DMS 273 treated with DMSO at 0.1 percent for 48 hours (cell line): ENCODE data around the gene ACYP2.
"Not testable (repeated sequence)": the region's sequence is repeated elsewhere in the genome, so short reads cannot be mapped to it uniquely, and the experiment has no call there.

Experiments
- DNase-seq: peaks from one replicate; lab custom pipeline; 2025; lab: John Stamatoyannopoulos, UW

Gene ACYP2

DNA sequence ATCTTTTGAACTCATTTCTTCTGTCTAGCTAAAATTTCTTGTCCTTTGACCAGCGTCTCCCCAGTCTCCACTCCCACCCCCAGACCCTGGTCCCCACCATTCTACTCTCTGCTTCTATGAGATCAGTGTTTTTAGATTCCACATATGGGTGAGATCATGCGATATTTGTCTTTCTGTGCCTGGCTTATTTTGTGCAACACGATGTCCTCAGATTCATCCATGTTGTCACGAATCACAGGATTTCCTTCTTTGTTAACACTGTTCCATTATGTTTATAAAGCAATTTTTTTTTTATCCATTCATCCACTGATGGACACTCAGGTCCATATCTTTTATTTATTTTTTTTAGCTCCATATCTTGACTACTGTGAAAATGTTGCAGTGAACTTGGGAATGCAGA is 16.0 kb upstream of the ACYP2 start:
- no peak for DNase-seq

GRCh38 chr2:54099829-54100585 is 15.4 kb upstream of the ACYP2 start:
- no peak for DNase-seq

DNA sequence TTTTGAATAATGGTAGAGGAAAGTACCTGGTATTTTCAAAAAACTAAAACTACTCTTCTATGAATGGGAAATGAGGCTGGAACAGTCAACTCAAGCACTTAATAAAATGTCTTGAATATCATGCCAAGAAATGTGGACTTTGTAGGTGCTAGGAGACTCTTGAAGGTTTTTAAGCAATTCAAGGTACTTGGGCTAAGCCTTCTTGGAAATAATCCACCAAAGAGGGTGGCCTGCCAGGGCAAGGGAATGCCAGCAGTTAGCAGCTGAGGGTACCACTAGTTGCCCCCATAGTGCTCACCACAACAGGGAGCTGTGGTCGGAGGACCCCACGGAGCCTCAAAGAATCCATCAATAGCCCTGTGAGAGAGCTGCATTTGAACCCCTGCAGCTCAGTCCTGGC is 14.6 kb upstream of the ACYP2 start:
- no peak for DNase-seq

DNA sequence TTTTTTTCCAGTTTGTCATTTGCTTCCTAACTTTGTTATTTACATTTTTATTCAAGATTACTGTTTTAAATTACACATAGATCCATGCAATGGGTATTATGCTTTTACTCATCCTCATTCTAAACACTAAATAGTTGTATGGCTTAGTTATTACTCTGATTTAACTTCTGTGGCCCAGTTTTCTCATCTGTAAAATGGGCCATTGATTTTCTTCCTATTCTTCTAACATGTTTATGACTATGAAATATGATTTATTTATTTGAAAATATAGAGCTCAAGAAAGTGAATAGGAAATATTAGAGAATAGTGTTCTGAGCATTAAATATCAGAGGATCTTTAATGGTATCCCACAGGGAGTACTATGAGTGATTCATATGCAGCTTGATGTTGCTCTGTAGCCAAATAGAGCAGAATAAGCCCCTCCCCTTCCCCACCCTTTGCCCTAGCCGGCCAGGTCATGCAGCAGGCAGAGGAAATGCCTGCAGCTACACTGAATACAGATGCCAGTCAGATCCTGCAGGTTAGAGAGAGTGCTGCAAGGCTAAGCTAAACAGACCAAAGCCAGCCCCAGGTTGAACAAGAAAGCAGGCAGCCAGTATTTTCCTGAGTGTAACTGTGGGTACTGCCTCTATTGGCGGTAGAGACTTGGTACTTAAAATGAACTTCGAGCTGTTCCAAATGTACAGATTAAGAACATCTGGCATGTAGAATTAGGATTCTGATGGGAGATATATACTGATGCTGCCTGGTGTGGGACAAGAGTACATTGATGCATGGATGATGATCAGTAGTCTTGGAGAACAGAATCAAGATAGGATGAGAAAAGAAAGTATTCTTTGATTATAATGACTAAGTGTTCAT is 11.7 kb upstream of the ACYP2 start:
- DNase-seq: no peak

DNA sequence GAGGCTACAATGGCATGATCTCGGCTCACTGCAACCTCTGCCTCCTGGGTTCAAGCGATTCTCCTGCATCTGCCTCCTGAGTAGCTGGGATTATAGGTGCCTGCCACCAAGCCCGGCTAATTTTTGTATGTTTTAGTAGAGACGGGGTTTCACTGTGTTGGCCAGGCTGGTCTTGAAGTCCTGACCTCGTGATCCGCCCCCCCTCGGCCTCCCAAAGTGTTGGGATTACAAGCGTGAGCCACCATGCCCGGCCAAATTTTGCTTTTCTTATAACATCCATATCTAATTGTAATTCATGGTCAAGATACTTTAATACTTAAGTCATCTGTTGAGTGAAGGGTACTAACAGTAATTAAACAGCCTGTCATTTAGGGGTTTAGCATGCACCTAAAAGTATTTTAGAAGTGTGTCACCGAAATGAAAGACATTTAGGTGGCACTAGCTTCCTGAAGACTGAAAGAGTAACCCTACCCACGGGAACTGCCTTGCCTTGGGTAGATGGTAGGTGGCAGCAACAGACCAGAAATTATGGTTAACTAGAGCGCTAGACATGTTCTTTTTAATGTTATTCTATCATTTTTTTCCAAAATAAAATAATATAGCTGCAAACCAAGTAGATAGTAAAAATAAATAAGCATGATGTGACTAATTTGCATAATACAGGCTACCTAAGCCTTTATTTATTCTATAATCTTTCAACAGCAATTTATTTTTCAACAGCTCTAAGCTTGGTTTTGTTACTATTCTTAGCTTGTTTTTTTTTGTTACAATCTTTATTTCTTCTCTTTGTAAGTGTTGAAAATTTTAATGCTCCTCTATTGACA is 8.6 kb upstream of the ACYP2 start:
- DNase-seq: peak; percentile 13

DNA sequence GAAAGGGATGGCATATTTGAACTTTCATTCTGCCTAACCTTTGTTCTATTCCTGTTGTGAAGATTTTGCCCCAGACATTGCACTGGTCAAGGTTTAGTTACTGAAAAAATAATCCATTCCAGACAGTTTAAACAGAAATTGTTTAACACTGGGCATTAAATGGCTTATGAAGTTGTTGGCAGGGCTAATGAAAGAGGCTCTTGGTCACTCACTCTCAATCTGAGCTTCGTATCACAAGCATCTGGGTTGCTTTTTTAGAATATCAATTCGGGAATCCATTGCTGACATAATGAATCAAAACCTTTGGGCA is 8.0 kb upstream of the ACYP2 start:
- no peak for DNase-seq

DNA sequence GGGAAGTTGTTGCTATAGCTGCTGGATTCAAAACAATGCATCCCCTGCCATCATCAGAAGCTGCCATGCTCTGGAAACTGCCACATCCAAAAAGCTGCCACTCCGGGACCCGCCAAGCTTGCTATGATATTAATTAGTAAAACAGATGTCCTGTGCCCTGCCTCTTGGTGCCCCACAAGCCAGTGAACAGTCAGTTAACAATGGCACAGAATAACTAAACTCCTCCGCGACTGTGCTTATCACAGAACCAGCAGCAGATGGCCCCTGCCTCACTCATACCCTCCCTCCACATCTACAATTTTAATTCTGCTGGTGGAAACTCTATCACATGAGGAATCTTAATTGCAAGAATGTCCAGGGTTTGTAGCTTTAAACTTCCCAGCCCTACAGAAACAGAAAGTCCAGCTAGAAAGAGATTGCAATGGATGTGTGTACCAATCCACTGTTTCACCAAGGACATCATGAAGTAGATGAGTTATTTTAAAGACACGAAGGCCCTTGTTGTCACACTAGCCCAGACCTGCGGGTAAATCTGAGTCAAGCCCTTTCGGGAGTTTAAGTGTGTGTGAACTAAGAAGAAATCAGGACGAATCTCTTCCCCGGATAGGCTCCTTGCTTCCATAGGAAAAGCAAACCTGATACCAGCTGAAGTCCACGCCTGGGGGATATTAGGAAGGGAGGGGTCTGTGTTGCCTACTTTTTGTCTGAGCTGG is 7.4 kb upstream of the ACYP2 start:
- DNase-seq: peak; percentile 76

DNA sequence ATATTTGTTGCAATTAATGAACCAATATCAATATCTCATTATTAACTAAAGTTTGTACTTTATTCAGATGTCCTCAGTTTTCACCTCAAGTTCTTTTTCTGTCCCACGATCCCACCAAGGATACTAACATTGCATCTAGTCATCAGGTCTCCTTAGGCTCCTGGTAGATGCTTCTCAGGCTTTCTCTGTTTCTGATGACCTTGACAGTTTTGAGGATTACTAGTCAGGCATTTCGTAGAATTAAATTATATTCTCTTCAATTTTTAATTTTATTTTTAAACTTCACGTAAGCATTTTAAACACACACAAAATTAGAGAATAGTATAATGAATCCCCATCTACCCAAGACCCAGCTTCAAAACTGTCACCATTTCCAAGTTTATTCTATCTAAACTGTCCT is 5.6 kb upstream of the ACYP2 start:
- no peak for DNase-seq

DNA sequence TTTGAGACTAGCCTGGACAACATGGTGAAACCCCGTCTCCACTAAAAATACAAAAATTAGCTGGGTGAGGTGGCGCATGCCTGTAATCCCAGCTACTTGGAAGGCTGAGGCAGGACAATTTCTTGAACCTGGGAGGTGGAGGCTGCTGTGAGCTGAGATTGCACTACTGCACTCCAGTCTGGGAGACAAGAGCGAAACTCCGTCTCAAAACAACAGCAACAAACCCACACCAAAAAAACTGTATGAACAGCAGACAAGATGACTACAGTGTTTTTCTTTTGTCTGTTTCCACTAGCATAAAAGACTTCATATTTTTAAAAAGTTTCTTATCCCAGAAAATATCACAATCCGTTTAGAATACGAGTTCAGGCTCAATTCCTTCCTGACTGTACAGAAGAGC is 936 bp upstream of the ACYP2 start:
- not testable (repeated sequence) for DNase-seq

GRCh38 chr2:54114936-54115283 is 505 bp upstream of the ACYP2 start:
- no peak for DNase-seq

DNA sequence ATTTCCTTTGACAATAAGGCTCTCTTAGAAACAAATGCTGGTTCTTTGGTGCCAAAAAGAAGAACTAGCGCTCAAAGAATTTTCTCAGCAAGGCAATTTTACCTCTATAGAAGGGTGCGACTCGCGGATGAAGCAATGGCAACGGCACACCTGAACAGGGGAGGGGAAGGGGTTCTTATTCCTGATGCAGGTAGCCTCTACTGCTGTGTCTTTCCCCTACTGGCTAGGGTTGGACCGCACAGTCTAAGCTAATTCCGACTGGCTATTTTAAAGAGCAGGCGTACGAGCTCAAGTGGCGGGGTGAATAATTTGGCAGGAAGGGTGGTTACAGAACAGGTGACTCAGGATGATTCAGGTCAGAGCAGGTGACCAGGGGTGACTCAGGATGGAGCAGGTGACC is 1.2 kb downstream of the ACYP2 start:
- not testable (repeated sequence) for DNase-seq

DNA sequence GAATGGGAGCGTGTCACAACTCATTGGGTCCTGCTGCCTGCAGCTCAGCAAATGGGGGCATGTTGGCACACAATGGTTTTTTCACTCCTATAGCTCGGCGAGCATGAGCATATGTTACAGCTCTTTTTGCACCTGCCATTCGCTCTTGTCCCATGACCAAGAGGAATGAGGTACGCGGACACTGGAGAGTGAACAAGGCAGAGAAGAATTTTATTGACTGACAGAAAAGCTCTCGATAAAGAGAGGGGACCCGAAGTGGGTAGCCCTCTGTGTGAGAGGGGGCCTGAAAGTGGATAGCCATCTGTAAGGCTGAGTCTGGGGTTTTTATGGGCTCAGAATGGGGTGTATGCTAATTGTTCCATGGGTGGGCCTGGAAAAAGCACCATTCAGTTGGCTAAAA is 5.5 kb downstream of the ACYP2 start:
- no peak for DNase-seq

- no peak for DNase-seq
These were observed 6.9 kb downstream of the ACYP2 start for GRCh38 chr2:54122171-54122935.

GRCh38 chr2:54122939-54123338 is 7.5 kb downstream of the ACYP2 start:
- no peak for DNase-seq

DNA sequence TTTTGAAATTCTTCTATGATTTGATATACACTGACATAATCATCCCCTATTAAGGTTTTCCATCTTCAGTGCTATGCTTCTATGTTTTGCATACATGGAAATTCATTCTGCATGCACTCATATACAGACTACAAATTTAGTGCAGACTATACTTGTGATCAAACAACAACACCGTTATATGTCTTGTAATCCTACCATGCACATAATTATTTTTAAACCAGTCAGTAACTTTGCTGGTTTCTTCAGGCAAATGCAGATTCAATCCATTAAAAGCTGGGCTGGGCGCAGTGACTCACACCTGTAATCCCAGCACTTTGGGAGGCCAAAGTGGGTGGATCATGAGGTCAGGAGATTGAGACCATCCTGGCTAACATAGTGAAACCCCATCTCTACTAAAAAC is 11.8 kb downstream of the ACYP2 start:
- DNase-seq: not testable (repeated sequence)

DNA sequence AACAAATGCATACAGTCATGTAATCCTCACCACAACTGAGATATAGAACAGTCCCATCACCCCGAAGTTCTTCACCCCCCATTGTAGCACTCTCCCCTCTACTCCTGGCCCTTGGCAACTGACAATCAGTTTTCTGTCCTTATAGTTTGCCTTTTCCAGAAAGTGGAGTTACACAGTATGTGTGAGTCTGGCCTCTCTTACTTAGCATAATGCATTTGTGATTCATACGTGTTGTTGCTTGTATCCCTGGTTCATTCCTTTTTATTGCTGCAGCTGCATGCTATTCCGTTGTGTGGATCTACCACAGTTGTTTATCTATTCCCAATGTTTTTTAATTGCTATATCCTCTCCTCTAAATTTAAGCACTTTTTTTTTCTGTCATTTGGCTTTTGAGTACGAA is 17.6 kb downstream of the ACYP2 start:
- DNase-seq: no peak

- DNase-seq: no peak
These were observed 23.8 kb downstream of the ACYP2 start for GRCh38 chr2:54139210-54139609.

- DNase-seq: no peak
These were observed 28.4 kb downstream of the ACYP2 start for GRCh38 chr2:54143780-54144179.

GRCh38 chr2:54148391-54148790 is 33.0 kb downstream of the ACYP2 start:
- no peak for DNase-seq

- peak; percentile 30 for DNase-seq
These were observed 34.4 kb downstream of the ACYP2 start for GRCh38 chr2:54149638-54150441.

- no peak for DNase-seq
These were observed 42.9 kb downstream of the ACYP2 start for GRCh38 chr2:54158311-54158710.
